ENCODE results near the gene GALNT1.

GRCh38 chr18:35710581-35710980, 129.0 kb downstream of the GALNT1 start:
- TF ChIP-seq CTCF (IDR thresholded peaks at IDR 0.05) = no peak
- TF ChIP-seq POLR2A (IDR thresholded peaks at IDR 0.05) = no peak

All from upper lobe of left lung (tissue), 4 donors.